ENCODE measurements around the gene ZFYVE28.

GRCh38 chr4:2231082-2231481, 187.4 kb downstream of the ZFYVE28 start:
- TF ChIP-seq, protein P1, sequence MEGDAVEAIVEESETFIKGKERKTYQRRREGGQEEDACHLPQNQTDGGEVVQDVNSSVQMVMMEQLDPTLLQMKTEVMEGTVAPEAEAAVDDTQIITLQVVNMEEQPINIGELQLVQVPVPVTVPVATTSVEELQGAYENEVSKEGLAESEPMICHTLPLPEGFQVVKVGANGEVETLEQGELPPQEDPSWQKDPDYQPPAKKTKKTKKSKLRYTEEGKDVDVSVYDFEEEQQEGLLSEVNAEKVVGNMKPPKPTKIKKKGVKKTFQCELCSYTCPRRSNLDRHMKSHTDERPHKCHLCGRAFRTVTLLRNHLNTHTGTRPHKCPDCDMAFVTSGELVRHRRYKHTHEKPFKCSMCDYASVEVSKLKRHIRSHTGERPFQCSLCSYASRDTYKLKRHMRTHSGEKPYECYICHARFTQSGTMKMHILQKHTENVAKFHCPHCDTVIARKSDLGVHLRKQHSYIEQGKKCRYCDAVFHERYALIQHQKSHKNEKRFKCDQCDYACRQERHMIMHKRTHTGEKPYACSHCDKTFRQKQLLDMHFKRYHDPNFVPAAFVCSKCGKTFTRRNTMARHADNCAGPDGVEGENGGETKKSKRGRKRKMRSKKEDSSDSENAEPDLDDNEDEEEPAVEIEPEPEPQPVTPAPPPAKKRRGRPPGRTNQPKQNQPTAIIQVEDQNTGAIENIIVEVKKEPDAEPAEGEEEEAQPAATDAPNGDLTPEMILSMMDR (IDR thresholded peaks at IDR 0.05) = no peak
- TF ChIP-seq EZH2 (IDR thresholded peaks at IDR 0.05) = no peak
- TF ChIP-seq EZH2phosphoT487 (IDR thresholded peaks at IDR 0.05) = no peak
